NCI-H1417 (cell line): ENCODE results near the gene MDFI.

Experiments
- DNase-seq, 3 experiments: peaks; one replicate each; lab custom pipeline; 2025; lab: John Stamatoyannopoulos, UW

Gene MDFI

GRCh38 chr6:41672816-41673703, 34.8 kb downstream of the MDFI start:
- no peak for DNase-seq

GRCh38 chr6:41673704-41674000, 35.4 kb downstream of the MDFI start:
- no peak for DNase-seq

GRCh38 chr6:41674231-41675000, 36.1 kb downstream of the MDFI start:
- DNase-seq: no peak

DNA sequence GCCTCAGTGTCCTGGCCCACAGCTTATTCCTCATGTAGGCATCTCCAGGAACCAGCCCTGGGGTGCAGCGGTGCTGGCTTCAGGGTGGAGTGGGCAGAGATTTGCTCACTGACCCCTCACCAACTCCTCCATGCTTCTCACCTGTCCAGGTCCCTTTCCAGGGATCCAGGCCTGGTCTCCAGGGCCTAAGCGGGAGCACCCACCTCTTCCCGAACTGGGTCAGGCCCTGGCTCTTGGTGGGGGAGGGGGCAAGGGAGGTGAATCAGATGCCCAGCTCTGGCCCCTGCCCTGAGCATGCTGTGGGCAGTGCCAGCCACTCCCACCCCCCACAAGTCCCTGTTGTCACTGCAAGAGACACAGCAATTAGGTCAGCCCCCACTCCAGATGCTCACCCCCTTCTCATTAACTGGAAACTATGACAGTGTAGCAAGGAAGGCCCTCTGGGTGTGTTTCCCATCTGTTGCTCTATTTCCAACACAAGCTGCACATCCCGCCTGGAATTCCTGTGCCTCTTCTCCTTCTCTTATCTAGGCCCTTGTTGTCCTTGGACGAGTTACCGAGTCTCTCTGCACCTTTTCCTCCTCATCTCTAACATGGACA, 37.0 kb downstream of the MDFI start:
- DNase-seq: peak in 2 of 3 experiments; percentile 35 to 57

GRCh38 chr6:41675992-41676391, 37.7 kb downstream of the MDFI start:
- no peak for DNase-seq

GRCh38 chr6:41676431-41676830, 38.2 kb downstream of the MDFI start:
- peak in 1 of 3 experiments; percentile 41 for DNase-seq

- DNase-seq: peak in 2 of 3 experiments; percentile 77 to 92
These were observed 39.1 kb downstream of the MDFI start for GRCh38 chr6:41677124-41677921.

DNA sequence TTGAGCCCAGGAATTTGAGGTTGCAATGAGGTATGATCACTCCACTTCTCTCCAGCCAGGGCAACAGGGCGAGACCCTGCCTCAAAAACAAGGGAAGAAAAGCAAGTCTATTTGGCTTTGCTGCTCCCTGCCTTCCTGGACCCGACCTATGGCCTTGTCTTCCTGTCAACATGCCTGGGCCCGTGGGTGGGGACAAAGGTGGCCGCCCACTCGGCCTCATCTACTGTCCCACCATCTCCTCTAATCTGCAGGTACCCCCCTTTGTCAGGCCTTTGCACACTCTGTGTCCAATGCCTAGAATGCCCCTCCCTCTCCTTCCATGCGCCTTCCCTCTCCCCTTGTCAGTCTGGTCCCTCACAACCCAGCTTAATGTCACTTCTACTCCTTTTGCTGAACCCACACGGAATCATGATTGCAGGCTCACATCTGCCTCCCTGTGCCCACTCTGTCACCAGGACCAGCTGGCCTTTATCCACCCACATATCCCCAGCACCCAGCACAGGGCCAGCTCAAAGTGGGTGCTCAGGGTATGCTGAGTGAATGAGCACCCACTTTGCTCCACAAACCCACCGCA, 40.3 kb downstream of the MDFI start:
- peak in 1 of 3 experiments; percentile 17 for DNase-seq

- DNase-seq: no peak
These were observed 41.4 kb downstream of the MDFI start for GRCh38 chr6:41679696-41680095.

- no peak for DNase-seq
These were observed 42.1 kb downstream of the MDFI start for GRCh38 chr6:41680182-41680965.

DNA sequence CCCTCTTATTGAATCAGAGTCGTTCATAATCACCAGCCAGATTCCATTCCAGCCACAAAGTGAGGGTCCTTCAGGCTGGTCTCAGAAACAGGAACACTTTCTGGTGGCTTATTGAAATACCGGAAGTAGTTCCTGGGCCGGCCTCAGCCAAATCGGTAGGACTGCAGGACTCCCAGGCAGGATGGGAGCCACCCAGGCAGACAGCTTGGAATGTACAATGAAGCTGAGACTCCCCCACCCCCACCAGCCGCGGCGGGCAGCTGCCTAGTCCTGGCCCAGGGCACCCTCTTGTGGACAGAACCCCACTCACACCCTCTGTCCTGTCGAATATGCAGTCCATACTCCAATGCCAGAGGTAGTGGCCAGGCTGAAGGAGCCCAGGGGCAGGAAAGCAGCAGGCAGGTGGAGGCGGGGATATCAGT, 43.8 kb downstream of the MDFI start:
- peak; percentile 69 to 89 (median 71) for DNase-seq

GRCh38 chr6:41682497-41683272, 44.4 kb downstream of the MDFI start:
- DNase-seq: peak in 1 of 3 experiments; percentile 13

- no peak for DNase-seq
These were observed 44.9 kb downstream of the MDFI start for GRCh38 chr6:41683273-41683522.

- DNase-seq: peak; percentile 34 to 64 (median 49)
These were observed 45.4 kb downstream of the MDFI start for GRCh38 chr6:41683523-41684310.

- DNase-seq: no peak
These were observed 46.3 kb downstream of the MDFI start for GRCh38 chr6:41684311-41685180.

GRCh38 chr6:41685641-41686380, 47.5 kb downstream of the MDFI start:
- DNase-seq: no peak

GRCh38 chr6:41687501-41688175, 49.4 kb downstream of the MDFI start:
- DNase-seq: no peak
